SK-N-SH treated with all-trans-retinoic acid at 6 μM for 48 hours (cell line): Measurements from ENCODE around the gene DENND1A.

ENCODE experiments used
- ARNTL ChIP-seq: fragments of 450-650 bp; formaldehyde crosslinking; IDR thresholded peaks from 2 replicates; pipeline ENCODE4 v1.5.0; 2020; ENCODE audit warnings: low read depth, mild to moderate bottlenecking, moderate library complexity, borderline replicate concordance
- CSDC2 ChIP-seq: fragments of 250-450 bp; sonication (Bioruptor Pico); IDR thresholded peaks from 2 replicates; pipeline ENCODE4 v1.5.0; 2020; ENCODE audit warnings: mild to moderate bottlenecking, moderate library complexity
- ISL1 ChIP-seq: fragments of 250-450 bp; sonication (Bioruptor Pico); IDR thresholded peaks from 2 replicates; pipeline ENCODE4 v2.1.2; 2022; ENCODE audit warnings: mild to moderate bottlenecking, moderate library complexity
- RARB ChIP-seq: fragments of 250-450 bp; sonication (Bioruptor Pico); IDR thresholded peaks from 2 replicates; pipeline ENCODE4 v1.8.0; 2021; ENCODE audit warnings: mild to moderate bottlenecking, moderate library complexity
- ZFP3 ChIP-seq: fragments of 250-450 bp; sonication (Bioruptor Pico); IDR thresholded peaks from 2 replicates; pipeline ENCODE4 v1.5.0; 2020; ENCODE audit warnings: mild to moderate bottlenecking, moderate library complexity
- ZFP30 ChIP-seq: fragments of 450-650 bp; formaldehyde crosslinking; IDR thresholded peaks from 2 replicates; pipeline ENCODE4 v1.5.0; 2022; ENCODE audit warnings: mild to moderate bottlenecking, moderate library complexity
- ZNF70 ChIP-seq: fragments of 450-650 bp; formaldehyde crosslinking; IDR thresholded peaks from 2 replicates; pipeline ENCODE4 v1.5.0; 2020; ENCODE audit warnings: mild to moderate bottlenecking, moderate library complexity
- TF ChIP-seq, protein P1 (sequence below): fragments of 250-450 bp; sonication (Bioruptor Pico); IDR thresholded peaks from 2 replicates; pipeline ENCODE4 v1.5.0; 2020; ENCODE audit warnings: mild to moderate bottlenecking, moderate library complexity
- TF ChIP-seq, protein P2 (sequence below): fragments of 250-450 bp; sonication (Bioruptor Pico); IDR thresholded peaks from 2 replicates; pipeline ENCODE4 v1.5.1; 2020; ENCODE audit warnings: low read depth, mild to moderate bottlenecking, moderate library complexity
- TF ChIP-seq, protein P3 (sequence below): fragments of 250-450 bp; sonication (Bioruptor Pico); IDR thresholded peaks from 2 replicates; pipeline ENCODE4 v1.8.0; 2020; ENCODE audit warnings: mild to moderate bottlenecking, moderate library complexity, borderline replicate concordance
- TF ChIP-seq, protein P4 (sequence below): fragments of 250-450 bp; sonication (Bioruptor Pico); IDR thresholded peaks from 2 replicates; pipeline ENCODE4 v1.8.0; 2021; ENCODE audit warnings: low read depth, mild to moderate bottlenecking, moderate library complexity, borderline replicate concordance

DNA sequence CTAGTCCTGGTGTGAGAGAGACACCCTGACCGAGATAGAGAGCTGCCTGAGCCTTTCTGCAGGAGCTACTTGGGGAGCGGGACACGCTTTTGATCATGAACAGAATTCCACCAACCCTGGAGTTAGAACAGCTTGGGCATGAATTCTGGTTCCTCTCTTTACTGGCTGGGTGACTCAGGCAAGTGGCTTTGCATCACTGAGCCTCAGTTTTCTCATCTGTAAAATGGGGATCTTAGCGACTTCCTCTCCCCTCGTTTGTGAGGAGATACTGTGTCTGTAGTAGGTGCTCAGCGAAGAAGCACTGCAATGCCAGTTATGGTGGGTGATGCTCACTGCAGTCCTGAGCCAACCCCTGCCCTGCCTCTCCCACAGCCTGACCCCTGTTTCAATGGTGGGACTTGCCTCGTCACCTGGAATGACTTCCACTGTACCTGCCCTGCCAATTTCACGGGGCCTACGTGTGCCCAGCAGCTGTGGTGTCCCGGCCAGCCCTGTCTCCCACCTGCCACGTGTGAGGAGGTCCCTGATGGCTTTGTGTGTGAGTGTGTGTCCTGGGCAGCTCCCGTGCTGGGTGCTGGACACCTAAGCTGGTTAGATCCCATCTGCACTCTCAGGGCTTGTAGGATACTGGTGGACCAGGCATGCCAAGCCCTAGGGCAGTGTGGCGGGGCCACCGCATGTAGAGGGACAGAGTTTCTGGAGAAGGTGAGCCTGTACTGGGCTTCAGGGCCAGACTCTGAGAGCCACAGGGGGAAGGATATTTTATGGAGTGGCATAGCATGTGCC, 557.9 kb downstream of the DENND1A start:
- TF ChIP-seq, protein P1, sequence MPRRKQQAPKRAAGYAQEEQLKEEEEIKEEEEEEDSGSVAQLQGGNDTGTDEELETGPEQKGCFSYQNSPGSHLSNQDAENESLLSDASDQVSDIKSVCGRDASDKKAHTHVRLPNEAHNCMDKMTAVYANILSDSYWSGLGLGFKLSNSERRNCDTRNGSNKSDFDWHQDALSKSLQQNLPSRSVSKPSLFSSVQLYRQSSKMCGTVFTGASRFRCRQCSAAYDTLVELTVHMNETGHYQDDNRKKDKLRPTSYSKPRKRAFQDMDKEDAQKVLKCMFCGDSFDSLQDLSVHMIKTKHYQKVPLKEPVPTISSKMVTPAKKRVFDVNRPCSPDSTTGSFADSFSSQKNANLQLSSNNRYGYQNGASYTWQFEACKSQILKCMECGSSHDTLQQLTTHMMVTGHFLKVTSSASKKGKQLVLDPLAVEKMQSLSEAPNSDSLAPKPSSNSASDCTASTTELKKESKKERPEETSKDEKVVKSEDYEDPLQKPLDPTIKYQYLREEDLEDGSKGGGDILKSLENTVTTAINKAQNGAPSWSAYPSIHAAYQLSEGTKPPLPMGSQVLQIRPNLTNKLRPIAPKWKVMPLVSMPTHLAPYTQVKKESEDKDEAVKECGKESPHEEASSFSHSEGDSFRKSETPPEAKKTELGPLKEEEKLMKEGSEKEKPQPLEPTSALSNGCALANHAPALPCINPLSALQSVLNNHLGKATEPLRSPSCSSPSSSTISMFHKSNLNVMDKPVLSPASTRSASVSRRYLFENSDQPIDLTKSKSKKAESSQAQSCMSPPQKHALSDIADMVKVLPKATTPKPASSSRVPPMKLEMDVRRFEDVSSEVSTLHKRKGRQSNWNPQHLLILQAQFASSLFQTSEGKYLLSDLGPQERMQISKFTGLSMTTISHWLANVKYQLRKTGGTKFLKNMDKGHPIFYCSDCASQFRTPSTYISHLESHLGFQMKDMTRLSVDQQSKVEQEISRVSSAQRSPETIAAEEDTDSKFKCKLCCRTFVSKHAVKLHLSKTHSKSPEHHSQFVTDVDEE (CRISPR knock-in tag): no peak
- TF ChIP-seq RARB (no peak), ISL1 (CRISPR knock-in tag) (no peak), ZFP30 (CRISPR knock-in tag) (no peak), CSDC2 (no peak), ARNTL (no peak), ZFP3 (CRISPR knock-in tag) (no peak), ZNF70 (no peak)
- TF ChIP-seq, protein P2, sequence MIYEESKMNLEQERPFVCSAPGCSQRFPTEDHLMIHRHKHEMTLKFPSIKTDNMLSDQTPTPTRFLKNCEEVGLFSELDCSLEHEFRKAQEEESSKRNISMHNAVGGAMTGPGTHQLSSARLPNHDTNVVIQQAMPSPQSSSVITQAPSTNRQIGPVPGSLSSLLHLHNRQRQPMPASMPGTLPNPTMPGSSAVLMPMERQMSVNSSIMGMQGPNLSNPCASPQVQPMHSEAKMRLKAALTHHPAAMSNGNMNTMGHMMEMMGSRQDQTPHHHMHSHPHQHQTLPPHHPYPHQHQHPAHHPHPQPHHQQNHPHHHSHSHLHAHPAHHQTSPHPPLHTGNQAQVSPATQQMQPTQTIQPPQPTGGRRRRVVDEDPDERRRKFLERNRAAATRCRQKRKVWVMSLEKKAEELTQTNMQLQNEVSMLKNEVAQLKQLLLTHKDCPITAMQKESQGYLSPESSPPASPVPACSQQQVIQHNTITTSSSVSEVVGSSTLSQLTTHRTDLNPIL (CRISPR knock-in tag): no peak
- TF ChIP-seq, protein P3, sequence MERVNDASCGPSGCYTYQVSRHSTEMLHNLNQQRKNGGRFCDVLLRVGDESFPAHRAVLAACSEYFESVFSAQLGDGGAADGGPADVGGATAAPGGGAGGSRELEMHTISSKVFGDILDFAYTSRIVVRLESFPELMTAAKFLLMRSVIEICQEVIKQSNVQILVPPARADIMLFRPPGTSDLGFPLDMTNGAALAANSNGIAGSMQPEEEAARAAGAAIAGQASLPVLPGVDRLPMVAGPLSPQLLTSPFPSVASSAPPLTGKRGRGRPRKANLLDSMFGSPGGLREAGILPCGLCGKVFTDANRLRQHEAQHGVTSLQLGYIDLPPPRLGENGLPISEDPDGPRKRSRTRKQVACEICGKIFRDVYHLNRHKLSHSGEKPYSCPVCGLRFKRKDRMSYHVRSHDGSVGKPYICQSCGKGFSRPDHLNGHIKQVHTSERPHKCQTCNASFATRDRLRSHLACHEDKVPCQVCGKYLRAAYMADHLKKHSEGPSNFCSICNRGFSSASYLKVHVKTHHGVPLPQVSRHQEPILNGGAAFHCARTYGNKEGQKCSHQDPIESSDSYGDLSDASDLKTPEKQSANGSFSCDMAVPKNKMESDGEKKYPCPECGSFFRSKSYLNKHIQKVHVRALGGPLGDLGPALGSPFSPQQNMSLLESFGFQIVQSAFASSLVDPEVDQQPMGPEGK (CRISPR knock-in tag): no peak
- TF ChIP-seq, protein P4, sequence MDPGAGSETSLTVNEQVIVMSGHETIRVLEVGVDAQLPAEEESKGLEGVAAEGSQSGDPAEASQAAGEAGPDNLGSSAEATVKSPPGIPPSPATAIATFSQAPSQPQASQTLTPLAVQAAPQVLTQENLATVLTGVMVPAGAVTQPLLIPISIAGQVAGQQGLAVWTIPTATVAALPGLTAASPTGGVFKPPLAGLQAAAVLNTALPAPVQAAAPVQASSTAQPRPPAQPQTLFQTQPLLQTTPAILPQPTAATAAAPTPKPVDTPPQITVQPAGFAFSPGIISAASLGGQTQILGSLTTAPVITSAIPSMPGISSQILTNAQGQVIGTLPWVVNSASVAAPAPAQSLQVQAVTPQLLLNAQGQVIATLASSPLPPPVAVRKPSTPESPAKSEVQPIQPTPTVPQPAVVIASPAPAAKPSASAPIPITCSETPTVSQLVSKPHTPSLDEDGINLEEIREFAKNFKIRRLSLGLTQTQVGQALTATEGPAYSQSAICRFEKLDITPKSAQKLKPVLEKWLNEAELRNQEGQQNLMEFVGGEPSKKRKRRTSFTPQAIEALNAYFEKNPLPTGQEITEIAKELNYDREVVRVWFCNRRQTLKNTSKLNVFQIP: no peak
